Skeletal muscle satellite cell (primary cell): ENCODE measurements around the gene RAPGEF1.

ENCODE experiments used
- H3K27me3 ChIP-seq: 2 replicates; pipeline ENCODE4 v1.7.0; 2013; ENCODE audit warnings: low read length; ENCODE audit not compliant: control insufficient read depth, insufficient read depth
- H3K36me3 ChIP-seq: 2 replicates; pipeline ENCODE4 v1.7.0; 2013; ENCODE audit warnings: mild to moderate bottlenecking, control low read depth, low read length; ENCODE audit not compliant: insufficient read depth
- H3K4me1 ChIP-seq: 2 replicates; pipeline ENCODE4 v1.7.0; 2013; ENCODE audit warnings: low read length; ENCODE audit not compliant: control insufficient read depth, insufficient read depth
- H3K4me2 ChIP-seq: 2 replicates; pipeline ENCODE4 v1.7.0; 2013; ENCODE audit warnings: mild to moderate bottlenecking, low read length
- H3K4me3 ChIP-seq: 2 replicates; pipeline ENCODE4 v1.7.0; 2013; ENCODE audit warnings: low read length
- H3K9ac ChIP-seq: 2 replicates; pipeline ENCODE4 v1.7.0; 2013; ENCODE audit warnings: mild to moderate bottlenecking, low read depth, low read length, moderate library complexity
- H3K9me3 ChIP-seq: replicated peaks from 2 replicates; pipeline ENCODE4 v1.7.0; 2013; ENCODE audit warnings: mild to moderate bottlenecking, control low read depth, low read length

Gene RAPGEF1

GRCh38 chr9:131582056-131582455 lies 157.8 kb downstream of the RAPGEF1 start:
- Histone ChIP-seq H3K9ac (no peak overlapping the region), H3K4me1 (no peaks in the 10 kb centered on the region), H3K9me3 (no peaks in the 10 kb centered on the region), H3K4me3 (no peak overlapping the region), H3K4me2 (no peak overlapping the region), H3K27me3 (no peaks in the 10 kb centered on the region), H3K36me3 (peaks cover 47% of the 10 kb centered on the region)

- Histone ChIP-seq H3K9ac (no peak overlapping the region), H3K4me3 (no peak overlapping the region), H3K36me3 (peaks cover 52% of the 10 kb centered on the region)
Observed at GRCh38 chr9:131580358-131580757, 159.5 kb downstream of the RAPGEF1 start.

GRCh38 chr9:131579789-131580211 lies 160.1 kb downstream of the RAPGEF1 start:
- Histone ChIP-seq H3K4me2 (no peak overlapping the region), H3K36me3 (peaks cover 49% of the 10 kb centered on the region), H3K4me1 (no peaks in the 10 kb centered on the region), H3K9me3 (no peaks in the 10 kb centered on the region), H3K4me3 (no peak overlapping the region), H3K27me3 (no peaks in the 10 kb centered on the region), H3K9ac (no peak overlapping the region)

More at GRCh38 chr9:131580358-131580757, 159.5 kb downstream of the RAPGEF1 start:
- no peaks in the 10 kb centered on the region for H3K9me3 ChIP-seq
- H3K27me3 ChIP-seq, result no peaks in the 10 kb centered on the region
- no peaks in the 10 kb centered on the region for H3K4me1 ChIP-seq
- H3K4me2 ChIP-seq, result no peak overlapping the region

GRCh38 chr9:131578731-131579504 lies 161.0 kb downstream of the RAPGEF1 start:
- H3K4me2 ChIP-seq, result no peak overlapping the region
- H3K4me1 ChIP-seq, result no peaks in the 10 kb centered on the region
- H3K27me3 ChIP-seq, result no peaks in the 10 kb centered on the region
- no peak overlapping the region for H3K9ac ChIP-seq
- H3K9me3 ChIP-seq, result no peaks in the 10 kb centered on the region
- H3K36me3 ChIP-seq, result peaks cover 40% of the 10 kb centered on the region
- H3K4me3 ChIP-seq, result no peak overlapping the region

DNA sequence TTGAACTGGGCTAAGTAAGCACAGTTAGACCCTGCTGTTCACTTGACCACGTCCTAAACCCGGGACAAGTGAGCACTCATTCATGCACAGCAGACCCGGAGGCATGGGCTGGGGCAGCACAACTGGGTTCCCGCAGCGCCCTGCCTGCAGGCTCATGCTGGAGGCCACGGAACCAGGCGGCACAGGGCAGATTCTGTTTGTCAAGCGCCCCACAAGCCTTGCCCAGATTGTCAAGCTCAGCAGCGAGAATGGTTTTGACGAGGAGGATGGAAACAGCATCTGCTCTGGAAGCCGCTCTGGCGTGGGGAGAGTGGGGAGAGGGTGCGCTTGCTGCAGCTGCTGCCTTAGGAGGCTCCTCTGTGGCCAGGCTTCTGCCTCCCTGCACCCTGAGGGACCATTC lies 161.9 kb downstream of the RAPGEF1 start:
- Histone ChIP-seq H3K4me2 (no peak overlapping the region), H3K9ac (no peak overlapping the region), H3K27me3 (no peaks in the 10 kb centered on the region), H3K9me3 (no peaks in the 10 kb centered on the region), H3K4me3 (no peak overlapping the region), H3K36me3 (peaks cover 38% of the 10 kb centered on the region), H3K4me1 (no peaks in the 10 kb centered on the region)

DNA sequence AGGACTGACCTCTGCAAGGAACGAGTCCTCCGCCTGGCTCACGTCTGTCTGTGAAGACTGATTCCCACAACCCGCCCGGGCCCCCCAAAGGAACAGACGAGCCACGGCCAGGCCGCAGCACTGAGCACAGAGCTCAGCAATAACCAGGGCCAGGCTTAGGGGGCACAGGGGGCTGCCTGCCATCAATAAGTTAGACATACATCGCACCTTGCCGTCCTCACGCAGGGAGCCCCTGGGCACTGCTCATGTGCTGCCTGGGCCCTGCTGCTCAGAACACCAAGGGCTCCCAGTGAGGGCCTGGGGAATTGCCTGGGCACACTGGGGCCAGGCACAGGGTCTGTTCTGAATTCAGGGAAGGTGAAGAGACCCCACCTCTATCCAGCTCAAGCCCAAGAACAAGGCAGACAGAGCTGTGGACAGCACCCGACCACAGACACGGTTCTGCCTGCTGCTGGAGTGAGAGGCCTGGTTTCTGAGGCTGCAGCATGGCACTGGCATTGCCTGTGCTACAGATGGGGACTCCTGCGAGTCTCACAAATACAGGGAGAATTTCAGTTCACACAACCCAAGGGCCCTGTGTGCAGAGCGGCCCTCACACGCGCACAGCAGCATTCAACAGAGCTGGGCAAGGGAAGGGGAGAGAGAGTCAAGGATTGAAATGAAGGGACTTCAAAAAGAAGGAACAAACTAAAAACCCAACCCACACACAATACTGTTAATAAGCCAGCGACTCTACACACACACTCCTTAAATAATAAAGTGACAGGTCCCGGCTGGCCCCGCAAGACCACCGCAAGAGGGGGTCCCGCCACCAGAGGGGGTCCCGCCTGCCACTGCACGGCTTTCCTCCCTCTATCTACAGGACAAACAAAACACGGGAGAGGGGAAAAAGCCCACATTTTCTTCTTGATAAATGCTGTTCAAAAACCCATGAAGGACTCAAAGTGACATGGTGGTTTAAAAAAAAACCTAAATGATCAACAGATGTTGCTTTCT lies 162.6 kb downstream of the RAPGEF1 start:
- H3K36me3 ChIP-seq, result peaks cover 38% of the 10 kb centered on the region
- no peak overlapping the region for H3K4me2 ChIP-seq
- H3K4me1 ChIP-seq, result no peaks in the 10 kb centered on the region

DNA sequence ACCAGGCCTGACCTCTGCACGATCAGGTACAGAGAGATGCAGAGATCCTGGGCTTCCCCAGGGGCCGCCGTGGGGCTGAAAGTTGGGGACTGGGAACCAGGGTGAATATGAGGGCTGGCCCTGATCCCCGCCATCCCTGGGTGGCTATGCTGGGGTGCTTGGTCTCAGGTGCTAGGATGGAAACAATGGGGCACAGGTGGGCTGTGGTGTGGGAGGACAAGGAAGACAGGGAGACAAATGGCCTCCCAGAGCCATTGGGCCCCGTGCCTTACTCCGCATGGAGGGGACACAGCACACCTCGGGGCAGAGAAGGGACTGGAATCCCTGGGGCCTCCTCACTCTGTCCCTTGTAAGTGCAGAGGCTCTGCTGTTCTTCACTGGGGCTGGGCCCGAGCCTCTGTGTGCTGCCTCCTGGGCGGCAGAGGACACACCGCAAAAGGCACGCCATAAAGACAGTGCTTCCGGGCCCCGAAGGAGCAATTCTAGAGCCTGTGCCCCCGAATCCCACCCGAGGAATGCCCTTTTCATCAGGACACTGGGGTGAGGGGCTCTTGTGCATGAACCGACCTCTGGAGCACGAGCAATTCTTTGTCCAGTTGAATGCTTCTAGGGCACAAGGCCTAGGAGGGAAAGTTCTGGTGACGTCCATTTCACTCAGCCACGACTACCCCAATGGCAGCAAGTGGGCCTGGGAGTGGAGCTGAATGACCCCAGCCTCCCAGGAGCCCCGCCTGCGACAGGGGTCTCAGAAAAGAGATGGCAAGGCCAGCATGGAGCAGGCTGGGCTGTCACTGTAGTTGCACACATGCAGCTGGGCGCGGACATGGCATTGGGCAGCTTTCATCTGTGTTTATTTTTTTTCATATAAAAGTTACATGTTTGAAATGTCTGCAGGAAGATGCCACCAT lies 163.7 kb downstream of the RAPGEF1 start:
- Histone ChIP-seq H3K4me1 (no peaks in the 10 kb centered on the region), H3K36me3 (peaks cover 31% of the 10 kb centered on the region), H3K9me3 (no peaks in the 10 kb centered on the region), H3K4me2 (no peak overlapping the region), H3K9ac (no peak overlapping the region), H3K27me3 (no peaks in the 10 kb centered on the region), H3K4me3 (no peak overlapping the region)

More for the DNA sequence above, 162.6 kb downstream of the RAPGEF1 start:
- H3K27me3 ChIP-seq, result no peaks in the 10 kb centered on the region
- no peak overlapping the region for H3K4me3 ChIP-seq
- no peak overlapping the region for H3K9ac ChIP-seq
- H3K9me3 ChIP-seq, result no peaks in the 10 kb centered on the region

DNA sequence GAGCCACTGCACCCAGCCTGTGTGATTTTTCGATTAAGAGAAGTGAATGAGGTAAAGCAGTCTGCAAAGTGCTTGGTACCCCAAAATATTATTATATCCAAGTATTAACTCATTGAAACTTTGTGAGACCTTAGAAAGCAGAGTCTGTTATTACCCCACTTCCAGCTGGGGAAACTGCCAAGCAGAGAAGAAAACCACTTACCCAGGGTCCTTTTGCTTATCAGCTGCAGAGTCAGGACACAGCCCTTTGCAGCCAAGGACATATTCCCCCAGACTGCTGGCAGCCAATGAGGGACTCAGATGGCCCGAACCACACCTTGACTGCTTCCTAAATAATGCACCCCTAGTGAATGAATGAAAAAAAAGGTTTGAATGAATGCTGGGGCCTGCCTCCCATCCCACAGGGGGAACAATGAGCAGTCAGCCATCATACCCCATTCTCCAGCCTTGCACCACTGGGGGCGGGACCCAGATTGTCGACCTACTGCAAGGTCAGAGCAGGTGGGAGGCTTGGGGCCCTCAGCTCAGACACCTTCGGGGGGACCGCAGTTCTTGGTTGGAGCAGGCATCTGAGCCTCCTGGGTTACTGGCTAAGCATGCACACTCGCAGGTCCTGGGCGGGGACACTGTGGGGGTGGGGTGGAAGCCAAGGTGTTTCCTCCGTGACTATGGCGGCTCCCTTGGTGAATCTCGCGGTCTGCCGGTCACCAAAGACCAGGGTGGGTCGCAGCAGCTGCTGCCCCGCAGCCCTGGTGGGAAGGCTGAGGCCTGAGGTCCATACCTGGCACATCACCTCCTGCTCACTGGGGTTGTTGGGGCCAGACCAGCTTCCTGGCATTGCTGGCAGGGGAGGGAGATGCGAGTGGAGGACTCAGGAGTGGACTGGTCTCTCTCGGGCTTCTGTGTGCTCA lies 164.9 kb downstream of the RAPGEF1 start:
- H3K36me3 ChIP-seq, result peaks cover 24% of the 10 kb centered on the region
- no peaks in the 10 kb centered on the region for H3K4me1 ChIP-seq

GRCh38 chr9:131567910-131568309 lies 172.0 kb downstream of the RAPGEF1 start:
- Histone ChIP-seq H3K4me1 (no peaks in the 10 kb centered on the region), H3K9me3 (no peaks in the 10 kb centered on the region), H3K27me3 (no peaks in the 10 kb centered on the region)

More for the DNA sequence above, 164.9 kb downstream of the RAPGEF1 start:
- Histone ChIP-seq H3K4me2 (no peak overlapping the region), H3K27me3 (no peaks in the 10 kb centered on the region), H3K4me3 (no peak overlapping the region), H3K9me3 (no peaks in the 10 kb centered on the region), H3K9ac (no peak overlapping the region)

GRCh38 chr9:131566158-131566557 lies 173.7 kb downstream of the RAPGEF1 start:
- Histone ChIP-seq H3K9ac (no peak overlapping the region), H3K36me3 (peaks cover 5% of the 10 kb centered on the region), H3K4me3 (no peak overlapping the region), H3K4me2 (no peak overlapping the region), H3K27me3 (no peaks in the 10 kb centered on the region), H3K9me3 (no peaks in the 10 kb centered on the region), H3K4me1 (no peaks in the 10 kb centered on the region)

More at GRCh38 chr9:131567910-131568309, 172.0 kb downstream of the RAPGEF1 start:
- H3K36me3 ChIP-seq, result peaks cover 5% of the 10 kb centered on the region
- H3K4me3 ChIP-seq, result no peak overlapping the region
- no peak overlapping the region for H3K4me2 ChIP-seq
- H3K9ac ChIP-seq, result no peak overlapping the region
